SK-N-SH (cell line): ENCODE results near the gene XRCC5. TPM values are rescaled to one million over a fixed set of nuclear protein-coding genes. Genes with fewer than 3 reads are reported as not detected.

ENCODE experiments used
- CTCF ChIA-PET: fragments of 300-600, 350-600 bp; formaldehyde crosslinking; extraction: SDS; loops from one replicate; lab custom pipeline; 2021; lab: Yijun Ruan, JAX
- POLR2A ChIA-PET: fragments of 350-600 bp; sonication (Branson Sonifier 250); formaldehyde crosslinking; extraction: SDS; loops from one replicate; lab custom pipeline; 2020; ENCODE audit warnings: antibody characterized with exemption, inconsistent platforms; lab: Yijun Ruan, JAX
- DNase-seq: peaks from one replicate; pipeline ENCODE4 v3.0.0; 2012
- H2AFZ ChIP-seq: fragments of 200-600 bp; sonication (generic); 2 replicates; pipeline ENCODE4 v1.8.1; 2016; ENCODE audit warnings: antibody characterized with exemption, mild to moderate bottlenecking, low read depth
- H3F3A ChIP-seq: fragments of 200-600 bp; sonication (generic); replicated peaks from 2 replicates; pipeline ENCODE3; 2016; ENCODE audit warnings: antibody characterized with exemption, mild to moderate bottlenecking; ENCODE audit not compliant: insufficient read depth
- H3K27ac ChIP-seq, 2 experiments: fragments of 200-500 bp in 1 of 2; fragments of 200-600 bp in 1 of 2; sonication (Bioruptor generic) in 1 of 2; sonication (generic), shearing (Covaris generic) in 1 of 2; 2 replicates each; pipeline versions ENCODE4 v1.5.1 to v1.6.1; 2014 to 2016; ENCODE audit warnings: low read depth in 2 of 2, inconsistent platforms in 1 of 2, low read length in 1 of 2, mild to moderate bottlenecking in 1 of 2, mixed read lengths in 1 of 2
- H3K27me3 ChIP-seq: fragments of 200-600 bp; sonication (generic), shearing (Covaris generic); 2 replicates; pipeline ENCODE4 v1.6.1; 2016; ENCODE audit warnings: mixed run types; ENCODE audit not compliant: insufficient read depth
- H3K36me3 ChIP-seq, 2 experiments: fragments of 200-500 bp in 1 of 2; fragments of 200-600 bp in 1 of 2; sonication (Bioruptor generic) in 1 of 2; sonication (generic) in 1 of 2; replicated peaks in 1 of 2; 2 replicates each; pipeline versions ENCODE3 to v1.5.1; 2014 to 2016; ENCODE audit warnings: low read length in 1 of 2, mild to moderate bottlenecking in 1 of 2; ENCODE audit not compliant: insufficient read depth in 2 of 2, control insufficient read depth in 1 of 2
- H3K4me1 ChIP-seq, 2 experiments: fragments of 200-500 bp in 1 of 2; fragments of 200-600 bp in 1 of 2; sonication (Bioruptor generic) in 1 of 2; sonication (generic), shearing (Covaris generic) in 1 of 2; 2 replicates each; pipeline versions ENCODE4 v1.5.1 to v1.6.1; 2014 to 2016; ENCODE audit warnings: low read depth in 1 of 2, low read length in 1 of 2, mixed run types in 1 of 2; ENCODE audit not compliant: insufficient read depth in 2 of 2, control insufficient read depth in 1 of 2
- H3K4me2 ChIP-seq: fragments of 200-600 bp; sonication (generic), shearing (Covaris generic); 2 replicates; pipeline ENCODE4 v1.6.1; 2017; ENCODE audit warnings: mixed run types
- H3K4me3 ChIP-seq, 2 experiments: fragments of 200-500 bp in 1 of 2; fragments of 200-600 bp in 1 of 2; sonication (Bioruptor generic) in 1 of 2; sonication (generic), shearing (Covaris generic) in 1 of 2; 2 replicates each; pipeline versions ENCODE4 v1.5.1 to v1.8.1; 2014 to 2016; ENCODE audit warnings: low read depth in 2 of 2, inconsistent platforms in 1 of 2, low read length in 1 of 2, mild to moderate bottlenecking in 1 of 2, mixed read lengths in 1 of 2, moderate library complexity in 1 of 2
- H3K79me2 ChIP-seq: fragments of 200-600 bp; sonication (generic); 2 replicates; pipeline ENCODE4 v1.8.1; 2017; ENCODE audit warnings: mild to moderate bottlenecking; ENCODE audit not compliant: insufficient read depth
- H3K9ac ChIP-seq: fragments of 200-600 bp; sonication (generic); 2 replicates; pipeline ENCODE4 v1.6.1; 2017; ENCODE audit warnings: mixed run types
- H3K9me2 ChIP-seq: fragments of 200-600 bp; sonication (generic); 2 replicates; pipeline ENCODE4 v1.6.1; 2017; ENCODE audit warnings: mixed run types
- H3K9me3 ChIP-seq: fragments of 200-600 bp; sonication (generic); 2 replicates; pipeline ENCODE4 v1.6.1; 2017; ENCODE audit warnings: mixed run types, mild to moderate bottlenecking, moderate library complexity
- H4K20me1 ChIP-seq: fragments of 200-600 bp; sonication (generic); 2 replicates; pipeline ENCODE4 v1.6.1; 2017; ENCODE audit warnings: mild to moderate bottlenecking, mixed run types; ENCODE audit not compliant: insufficient read depth
- CHD2 ChIP-seq: fragments of 150-350 bp; IDR thresholded peaks from 2 replicates; pipeline ENCODE4 v1.6.1; 2018; ENCODE audit warnings: low read length; ENCODE audit not compliant: partially characterized antibody
- EZH2phosphoT487 ChIP-seq: fragments of 200-600 bp; sonication (generic); IDR thresholded peaks from 2 replicates; pipeline ENCODE4 v1.6.1; 2017; ENCODE audit warnings: low read depth, mixed run types, mild to moderate bottlenecking, antibody characterized with exemption, moderate library complexity, borderline replicate concordance
- FOSL2 ChIP-seq: IDR thresholded peaks from 2 replicates; pipeline ENCODE4 v1.4.0; 2012; ENCODE audit warnings: low read depth, mild to moderate bottlenecking, moderate library complexity, borderline replicate concordance
- FOXM1 ChIP-seq: IDR thresholded peaks from 2 replicates; pipeline ENCODE4 v1.4.0; 2012; ENCODE audit warnings: low read depth, mild to moderate bottlenecking
- GATA2 ChIP-seq: sonication (generic); formaldehyde crosslinking; IDR thresholded peaks from 2 replicates; pipeline ENCODE4 v1.5.0; 2020; ENCODE audit warnings: mild to moderate bottlenecking, missing genetic modification reagents
- JUND ChIP-seq: IDR thresholded peaks from 2 replicates; pipeline ENCODE4 v1.4.0; 2012
- NFIC ChIP-seq: IDR thresholded peaks from 2 replicates; pipeline ENCODE4 v1.4.0; 2012; ENCODE audit warnings: borderline replicate concordance
- PBX3 ChIP-seq: IDR thresholded peaks from 2 replicates; pipeline ENCODE4; 2012
- RCOR1 ChIP-seq: fragments of 150-350 bp; IDR thresholded peaks from 2 replicates; pipeline ENCODE4 v1.6.1; 2017; ENCODE audit warnings: antibody characterized with exemption, low read length
- RXRA ChIP-seq: IDR thresholded peaks from 2 replicates; pipeline ENCODE4 v1.4.0; 2012; ENCODE audit warnings: low read depth, mild to moderate bottlenecking, borderline replicate concordance
- SIN3A ChIP-seq: IDR thresholded peaks from 2 replicates; pipeline ENCODE4 v1.6.1; 2012; ENCODE audit warnings: low read depth, mild to moderate bottlenecking, low read length, moderate library complexity, borderline replicate concordance
- TAF1 ChIP-seq: IDR thresholded peaks from 2 replicates; pipeline ENCODE4 v1.6.1; 2012; ENCODE audit warnings: low read depth, mild to moderate bottlenecking, low read length, moderate library complexity, borderline replicate concordance
- TCF12 ChIP-seq: IDR thresholded peaks from 2 replicates; pipeline ENCODE4 v1.4.0; 2012
- TEAD4 ChIP-seq: IDR thresholded peaks from 2 replicates; pipeline ENCODE4 v1.4.0; 2012; ENCODE audit warnings: mild to moderate bottlenecking, borderline replicate concordance; ENCODE audit not compliant: insufficient read depth
- USF1 ChIP-seq: IDR thresholded peaks from 2 replicates; pipeline ENCODE4 v1.4.0; 2012; ENCODE audit warnings: low read depth, borderline replicate concordance
- YY1 ChIP-seq: IDR thresholded peaks from 2 replicates; pipeline ENCODE4 v1.4.0; 2012; ENCODE audit warnings: low read depth, mild to moderate bottlenecking
- WGBS: methylation state at CpG from one replicate; pipeline ENCODE4 v1.1.6; 2017; ENCODE audit warnings: low lambda C conversion rate; 5-methylcytosine and 5-hydroxymethylcytosine counted together
- polyA plus RNA-seq, 3 experiments: library from polyadenylated mRNA; depleted of rRNA; stranded (reverse); fragments of >200 nt; gene quantifications; 2 replicates each; pipeline ENCODE4 v1.2.3, GENCODE V29; 2012

The XRCC5 gene
- polyA plus RNA-seq, 1 of the 3 experiments (the other 2 are of a cell fraction), result 125 TPM

- POLR2A ChIA-PET, result no interaction called here
- peaks cover 37 to 45% of the 10 kb centered on the region in 2 experiments for H3K4me1 ChIP-seq
- H3K27ac ChIP-seq, result no peak overlapping the region
- H3K36me3 ChIP-seq, result peaks cover 5 to 15% of the 10 kb centered on the region in 2 experiments
- WGBS, result 97% methylated on average over 4 of the region's 4 CpGs
- TF ChIP-seq JUND (no peak), NFIC (no peak), FOXM1 (no peak), TAF1 (no peak), EZH2phosphoT487 (no peak), PBX3 (no peak), GATA2 (CRISPR knock-in tag) (no peak), RCOR1 (no peak), TEAD4 (no peak), YY1 (no peak), TCF12 (no peak), SIN3A (no peak)
- no peak overlapping the region for H3K4me2 ChIP-seq
- no peaks in the 10 kb centered on the region for H3K79me2 ChIP-seq
- H3K27me3 ChIP-seq, result no peaks in the 10 kb centered on the region
- no peaks in the 10 kb centered on the region for H3K9me3 ChIP-seq
- no peaks in the 10 kb centered on the region for H3K9me2 ChIP-seq
- CTCF ChIA-PET, result interaction anchor here (0.9 to 1.6 kb wide), 3 partner anchors 45 to 298 kb away, joined by 3 read pairs; no protein-coding TSS in a partner anchor
- H3F3A ChIP-seq, result peaks cover 44% of the 10 kb centered on the region
- no peak overlapping the region for H3K9ac ChIP-seq
- no peak for DNase-seq
- no peak overlapping the region for H3K4me3 ChIP-seq
- H2AFZ ChIP-seq, result no peak overlapping the region
- H4K20me1 ChIP-seq, result no peaks in the 10 kb centered on the region
These were observed 111.8 kb downstream of the XRCC5 start for GRCh38 chr2:216220976-216221375.

GRCh38 chr2:216221811-216222210 lies 112.7 kb downstream of the XRCC5 start:
- Histone ChIP-seq H2AFZ (no peak overlapping the region), H3K27ac (peak overlapping the region in 1 of 2 experiments; percentile 51; a peak in 2 of 4 replicates), H3F3A (peaks cover 35% of the 10 kb centered on the region), H3K4me1 (peaks cover 29 to 37% of the 10 kb centered on the region in 2 experiments), H3K9me3 (no peaks in the 10 kb centered on the region), H3K4me2 (no peak overlapping the region; the same call in 1 of the 2 replicates), H3K36me3 (peaks cover 5 to 11% of the 10 kb centered on the region in 2 experiments), H4K20me1 (no peaks in the 10 kb centered on the region), H3K9ac (no peak overlapping the region), H3K4me3 (no peak overlapping the region), H3K27me3 (no peaks in the 10 kb centered on the region), H3K9me2 (no peaks in the 10 kb centered on the region), H3K79me2 (no peaks in the 10 kb centered on the region)
- ChIA-PET CTCF (interaction anchor here (0.7 to 1.9 kb wide), 6 partner anchors 26 to 297 kb away, joined by 3 to 7 read pairs (median 3); no protein-coding TSS in a partner anchor), POLR2A (no interaction called here)
- WGBS, result 33% methylated on average over 1 of the region's 1 CpG
- TF ChIP-seq CHD2 (no peak), USF1 (no peak), JUND (0 out of 2 replicates have a peak, but pooled peaks have one; percentile 16), RXRA (peak; percentile 27; the same call in 1 of the 2 replicates), TCF12 (0 out of 2 replicates have a peak, but pooled peaks have one; percentile 8), FOXM1 (no peak), FOSL2 (peak; percentile 36; the same call in 1 of the 2 replicates), SIN3A (no peak)
- DNase-seq, result no peak
